Posterior vena cava (tissue), 2 donors: ENCODE data around the gene WDR4. TPM values are rescaled to one million over a fixed set of nuclear protein-coding genes. Genes with fewer than 3 reads are reported as not detected.
A peak's percentile ranks its signal among the peaks of the same experiment; 100 is the strongest.
"Not testable (repeated sequence)": the region's sequence is repeated elsewhere in the genome, so short reads cannot be mapped to it uniquely, and the experiment has no call there.

Source experiments
- DNase-seq: peaks from one replicate; pipeline ENCODE4 v3.0.0-alpha.2; 2020; ENCODE audit warnings: low spot score
- intact Hi-C, 2 donors: fragments of 100-400 bp; cut with DNase I; formaldehyde crosslinking; loops; one replicate each; pipeline versions ENCODE4 v1.14.1 to v1.14.2; 2022 to 2023
- long read RNA-seq, 2 donors: library from polyadenylated mRNA; unstranded; transcript quantifications; one replicate each; pipeline ENCODE4 v2.0.0, GENCODE V29; 2020 to 2021
- total RNA-seq, 2 donors: library from RNA; stranded (reverse); fragmentation: NEBNext Ultra II Directional; extraction: Animal tissue kit (Norgen Biotek cat#: 25700); gene quantifications; one replicate each; pipeline ENCODE4 v1.2.1, GENCODE V29; 2021
- donor health status: DM: yes; HTN: yes; CAD: no.
- donor health status: DM: yes; HTN: yes; CAD: no.

Gene WDR4, protein sequence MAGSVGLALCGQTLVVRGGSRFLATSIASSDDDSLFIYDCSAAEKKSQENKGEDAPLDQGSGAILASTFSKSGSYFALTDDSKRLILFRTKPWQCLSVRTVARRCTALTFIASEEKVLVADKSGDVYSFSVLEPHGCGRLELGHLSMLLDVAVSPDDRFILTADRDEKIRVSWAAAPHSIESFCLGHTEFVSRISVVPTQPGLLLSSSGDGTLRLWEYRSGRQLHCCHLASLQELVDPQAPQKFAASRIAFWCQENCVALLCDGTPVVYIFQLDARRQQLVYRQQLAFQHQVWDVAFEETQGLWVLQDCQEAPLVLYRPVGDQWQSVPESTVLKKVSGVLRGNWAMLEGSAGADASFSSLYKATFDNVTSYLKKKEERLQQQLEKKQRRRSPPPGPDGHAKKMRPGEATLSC
- 10 to 100 TPM; 12.1 to 13.4 TPM for total RNA-seq
- long read RNA-seq, donor 1, partial matches to known transcripts = 1 of 11 reads
- long read RNA-seq, donor 1, other reads (novel, unspliced or antisense) = 6 of 11 reads
- long read RNA-seq, donor 2, transcript WDR4-202 (11 exons, 2,122 nt) = minor isoform, 6 of 38 reads
- long read RNA-seq, donor 2, transcript WDR4-201 (12 exons, 1,471 nt) = major isoform, 16 of 38 reads
- long read RNA-seq, donor 2, partial matches to known transcripts = 5 of 38 reads
- long read RNA-seq, donor 2, other reads (novel, unspliced or antisense) = 11 of 38 reads

DNA sequence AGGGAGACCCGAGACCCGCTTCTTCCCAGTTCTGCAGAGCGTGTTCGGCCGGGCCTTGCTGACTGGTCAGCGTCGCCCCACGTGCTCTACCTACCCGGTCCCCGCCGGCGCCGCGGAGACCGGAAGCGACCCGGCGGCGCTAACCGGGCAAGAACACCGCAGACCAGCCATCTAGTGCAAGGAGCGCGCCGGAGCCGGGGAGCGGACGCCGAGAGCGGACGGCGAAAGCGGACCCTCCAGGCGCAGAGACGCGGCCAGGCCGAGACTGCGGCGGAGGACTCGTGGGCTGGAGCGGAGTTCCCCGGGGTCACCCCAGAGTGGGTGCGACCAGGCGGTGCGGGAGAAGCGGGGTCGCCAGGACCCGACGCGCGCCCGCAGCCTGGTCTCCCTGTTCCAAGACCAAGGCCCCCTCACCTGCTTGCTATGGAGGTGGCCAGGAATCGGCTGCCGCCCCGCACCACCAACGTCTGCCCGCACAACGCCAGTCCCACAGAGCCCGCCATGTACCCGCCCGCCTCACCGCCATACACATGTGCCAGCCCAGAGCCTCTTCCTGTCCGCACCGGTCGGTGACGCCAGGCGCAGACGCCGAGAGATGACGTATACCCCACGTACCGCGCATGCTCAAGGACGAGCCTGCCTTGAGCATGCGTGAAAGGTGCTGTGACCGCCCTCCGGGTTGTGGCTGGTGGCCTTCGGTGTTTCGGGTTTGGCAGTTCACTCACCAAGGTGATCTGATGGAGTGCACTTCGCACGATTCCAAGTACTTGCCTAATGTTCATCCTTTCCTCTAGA lies at the start of gene WDR4:
WDR4 (minus strand) TSS at position 547 of the 795 bp plus-strand sequence; CDS start at position 503, 44 bp downstream.
- intact Hi-C loops = no loop called here
- peak; percentile 99 for DNase-seq

DNA sequence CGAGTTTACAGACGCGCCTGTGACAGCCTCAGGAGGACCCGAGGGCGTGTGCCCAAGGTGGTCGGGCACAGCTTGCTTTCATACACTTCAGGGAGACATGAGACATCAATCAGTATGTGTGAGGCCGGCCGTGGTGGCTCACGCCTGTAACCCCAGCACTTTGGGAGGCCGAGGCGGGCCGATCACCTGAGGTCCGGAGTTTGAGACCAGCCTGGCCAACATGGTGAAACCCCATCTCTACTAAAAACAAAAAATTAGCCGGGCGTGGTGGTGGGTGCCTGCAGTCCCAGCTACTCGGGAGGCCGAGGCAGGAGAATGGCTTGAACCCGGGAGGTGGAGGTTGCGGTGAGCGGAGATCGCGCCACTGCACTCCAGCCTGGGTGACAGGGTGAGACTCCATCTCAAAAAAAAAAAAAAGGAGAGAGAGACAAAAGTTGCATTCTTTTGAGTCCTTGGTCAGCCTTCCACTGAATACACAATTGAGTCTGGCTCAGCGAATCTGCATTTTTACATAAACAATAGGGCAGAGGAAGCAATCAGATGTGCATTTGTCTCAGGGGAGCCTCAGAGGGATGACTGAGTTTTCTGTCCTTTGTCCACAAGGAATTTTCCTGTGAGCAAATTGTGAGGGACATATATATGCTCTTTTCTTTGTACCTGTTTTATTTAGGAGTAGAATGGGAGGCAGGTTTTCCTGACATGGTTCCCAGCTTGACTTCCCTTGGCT lies 48.3 kb upstream of the WDR4 start:
- DNase-seq = peak; percentile 72

DNA sequence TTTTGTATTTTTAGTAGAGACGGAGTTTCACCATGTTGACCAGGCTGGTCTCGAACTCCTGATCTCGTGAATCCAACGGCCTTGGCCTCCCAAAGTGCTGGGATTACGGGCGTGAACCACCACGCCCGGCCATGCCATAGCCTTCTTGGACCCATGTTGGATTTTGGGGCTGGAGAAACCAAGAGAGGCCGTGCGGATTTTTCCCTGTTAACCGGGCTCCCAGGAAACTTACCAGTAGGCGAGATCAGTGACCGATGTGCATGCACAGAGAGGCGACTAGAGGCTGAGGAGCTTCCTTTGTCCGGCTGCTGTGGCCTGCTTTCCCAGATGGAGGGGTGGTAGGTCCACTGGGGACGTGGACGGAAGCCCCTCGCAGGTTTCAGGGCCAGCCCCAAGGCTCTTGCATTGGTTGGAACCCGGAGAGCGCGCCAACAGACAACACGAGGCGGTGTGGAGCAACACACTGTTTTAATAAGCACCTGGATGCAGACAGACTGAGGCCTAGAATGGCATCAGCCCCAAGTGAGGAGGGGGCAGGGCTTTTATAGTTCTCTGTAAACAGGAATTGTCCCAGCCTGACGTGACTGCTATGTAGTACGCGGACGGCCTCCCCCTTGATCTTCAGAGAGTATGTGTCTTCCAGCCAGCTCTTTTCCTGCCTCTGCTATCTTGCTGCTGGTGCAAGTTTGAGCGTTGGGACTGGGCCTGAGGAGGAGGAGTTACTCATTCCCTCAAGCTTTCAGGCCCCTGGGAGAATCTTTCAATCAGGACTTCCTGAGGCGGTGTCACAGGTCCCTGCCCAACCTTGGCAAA lies 46.0 kb upstream of the WDR4 start, which contains the start of gene ERVH48-1:
ERVH48-1 (minus strand) TSS at position 517 of the 813 bp plus-strand sequence. CDS start 6,624 bp downstream, outside the sequence.
- intact Hi-C loops = no loop called here
- DNase-seq = peak; percentile 56

More for the DNA sequence above, 48.3 kb upstream of the WDR4 start:
- intact Hi-C loops = not testable (repeated sequence)

DNA sequence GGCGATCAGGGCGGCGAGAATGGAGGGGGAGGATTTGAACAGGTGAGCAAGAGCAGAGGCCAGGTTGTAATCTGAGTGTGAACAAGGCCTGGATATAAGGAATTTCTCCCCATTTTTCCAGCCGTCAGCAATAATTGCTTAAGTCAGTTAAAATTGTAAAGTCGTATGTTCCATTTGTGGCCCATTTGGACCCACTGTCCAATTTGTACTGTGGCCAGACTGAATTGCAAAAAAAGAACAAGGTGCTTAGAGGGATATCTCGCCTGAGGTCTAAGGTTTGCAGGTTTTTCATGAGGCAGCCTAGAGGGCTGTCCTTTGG lies 45.1 kb upstream of the WDR4 start:
- DNase-seq = no peak
- intact Hi-C loops = no loop called here

DNA sequence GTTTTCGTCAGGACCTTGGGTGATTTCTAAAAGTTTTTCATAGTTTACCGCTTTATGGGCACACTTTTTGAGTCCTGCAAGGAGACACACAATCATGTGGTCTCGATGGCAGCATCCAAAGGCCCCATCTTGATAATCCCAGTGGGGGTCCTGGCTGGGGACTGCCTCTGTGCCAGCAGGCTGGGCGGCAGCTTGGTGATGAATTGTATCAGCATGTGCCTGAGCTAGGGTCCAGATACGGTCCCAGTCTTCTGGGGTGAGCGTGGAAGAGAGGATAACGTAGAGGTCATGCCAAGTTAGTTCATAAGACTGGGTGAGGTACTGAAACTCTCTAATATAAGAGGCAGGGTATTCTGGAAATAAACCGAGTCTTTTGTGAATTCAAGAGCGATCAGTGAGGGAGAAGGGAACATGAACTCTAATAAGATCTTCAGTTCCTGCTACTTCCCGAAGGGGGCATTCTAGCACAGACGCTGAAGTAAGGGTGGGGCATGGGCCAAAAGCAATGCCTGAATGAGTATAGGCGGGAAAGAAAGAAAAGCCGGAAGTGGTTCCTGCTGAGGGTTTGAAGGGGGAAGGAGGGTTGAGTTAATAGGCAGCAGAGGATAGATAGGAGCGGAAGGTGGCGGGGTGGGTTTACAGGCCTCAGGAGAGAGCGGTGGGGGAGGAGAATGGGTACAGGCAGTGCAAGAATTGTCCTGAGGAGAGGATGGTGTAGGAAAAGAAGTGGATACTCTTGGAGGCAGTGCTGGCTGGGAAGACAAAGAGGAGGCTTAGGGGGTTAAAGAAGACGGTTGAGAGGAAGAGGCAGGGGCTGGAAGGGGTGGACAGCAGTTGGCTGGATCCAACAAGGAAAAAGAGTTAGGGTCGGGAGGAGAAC lies 44.5 kb upstream of the WDR4 start:
- no peak for DNase-seq
- intact Hi-C loops = no loop called here

DNA sequence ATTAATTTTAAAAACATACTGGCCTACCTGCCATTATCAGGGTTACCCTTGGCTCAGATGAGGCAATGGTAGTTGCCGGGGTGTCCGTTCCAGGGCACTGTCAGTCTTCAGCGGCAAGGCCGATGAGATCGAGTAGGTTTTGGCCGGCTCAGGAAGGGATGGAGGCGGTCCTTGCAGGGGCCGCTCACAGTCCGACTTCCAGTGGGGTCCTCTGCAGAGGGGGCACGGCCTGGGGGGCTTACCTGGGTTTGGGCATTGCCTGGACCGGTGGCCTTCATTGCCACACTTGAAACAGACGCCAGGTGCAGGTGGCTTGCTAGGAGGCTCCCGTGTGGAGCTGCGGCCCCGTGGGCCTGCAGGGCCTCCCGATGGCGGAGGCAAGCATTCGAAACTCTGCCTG lies 43.6 kb upstream of the WDR4 start:
- intact Hi-C loops = no loop called here
- no peak for DNase-seq

DNA sequence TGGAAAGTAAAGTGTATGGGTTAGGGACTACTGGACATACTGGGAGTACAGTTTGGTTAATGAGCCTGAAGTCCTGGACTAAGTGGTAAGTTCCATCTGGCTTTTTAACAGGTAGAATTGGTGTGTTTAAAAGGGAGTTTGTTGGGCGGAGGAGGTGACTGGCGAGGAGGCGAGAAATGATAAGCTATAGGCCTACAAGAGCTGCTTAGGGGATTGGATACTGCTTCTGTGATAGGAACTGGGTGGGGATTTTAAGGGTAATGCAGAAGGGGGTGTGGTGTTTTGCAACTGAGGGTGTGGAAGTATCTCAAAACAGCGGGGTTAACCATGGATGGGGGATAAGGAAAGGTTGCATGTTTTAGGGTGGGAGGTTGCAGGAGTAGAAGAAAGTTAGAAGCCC lies 42.6 kb upstream of the WDR4 start:
- intact Hi-C loops = no loop called here
- DNase-seq = no peak

DNA sequence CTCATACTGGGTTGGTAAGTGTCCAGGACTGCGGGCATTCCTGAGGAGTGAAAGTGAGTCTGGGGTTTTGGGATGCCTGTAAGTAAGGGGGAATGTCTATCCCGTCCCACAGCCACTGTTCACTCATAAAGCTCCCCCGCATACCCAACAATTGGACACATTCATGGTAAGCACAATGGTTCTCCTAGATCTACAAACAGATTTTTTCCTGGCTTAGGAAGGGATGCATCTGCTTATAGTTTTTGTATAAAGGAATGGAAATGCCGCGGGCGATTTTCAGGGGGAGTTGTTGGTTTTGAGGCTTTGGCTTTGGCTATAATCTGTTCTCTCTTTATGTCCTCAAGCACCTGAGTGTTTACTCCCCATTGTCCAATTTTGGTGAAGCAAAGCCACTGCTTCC lies 39.0 kb upstream of the WDR4 start:
- intact Hi-C loops = no loop called here
- DNase-seq = no peak

DNA sequence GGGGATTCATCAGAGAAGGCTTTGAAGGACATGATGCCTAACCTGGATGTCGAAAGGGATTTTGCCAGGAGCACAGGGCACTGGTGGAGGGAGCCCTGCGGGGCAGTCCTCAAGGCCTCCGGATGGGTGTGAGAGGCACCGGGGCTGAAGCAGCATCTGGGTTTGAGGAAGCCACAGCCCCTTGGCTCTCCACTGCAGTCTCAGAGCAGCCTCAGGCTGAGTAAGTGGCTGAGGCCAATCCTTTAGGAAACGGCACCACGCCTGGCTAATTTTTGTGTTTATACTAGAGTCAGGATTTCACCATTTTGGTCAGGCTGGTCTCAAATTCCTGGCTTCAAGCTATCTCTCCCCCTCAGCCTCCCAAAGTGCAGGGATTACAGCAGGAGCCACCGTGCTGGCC lies 34.1 kb upstream of the WDR4 start:
- intact Hi-C loops = no loop called here

DNA sequence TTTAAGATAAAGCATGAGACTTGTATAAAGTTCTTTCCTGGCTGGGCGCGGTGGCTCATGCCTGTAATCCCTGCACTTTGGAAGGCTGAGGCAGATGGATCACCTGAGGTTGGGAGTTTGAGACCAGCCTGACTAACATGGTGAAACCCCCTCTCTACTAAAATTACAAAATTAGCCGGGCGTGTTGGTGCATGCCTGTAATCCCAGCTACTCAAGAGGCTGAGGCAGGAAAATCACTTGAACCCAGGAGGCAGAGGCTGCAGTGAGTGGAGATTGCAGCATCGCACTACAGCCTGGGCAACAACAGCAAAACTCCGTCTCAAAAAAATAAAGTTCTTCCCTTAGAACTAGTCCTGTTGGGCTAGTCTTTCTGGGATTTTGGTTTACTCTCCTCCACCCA lies 32.6 kb upstream of the WDR4 start:
- intact Hi-C loops, DNase-seq: not testable (repeated sequence)

More for the DNA sequence above, 34.1 kb upstream of the WDR4 start:
- DNase-seq = no peak

DNA sequence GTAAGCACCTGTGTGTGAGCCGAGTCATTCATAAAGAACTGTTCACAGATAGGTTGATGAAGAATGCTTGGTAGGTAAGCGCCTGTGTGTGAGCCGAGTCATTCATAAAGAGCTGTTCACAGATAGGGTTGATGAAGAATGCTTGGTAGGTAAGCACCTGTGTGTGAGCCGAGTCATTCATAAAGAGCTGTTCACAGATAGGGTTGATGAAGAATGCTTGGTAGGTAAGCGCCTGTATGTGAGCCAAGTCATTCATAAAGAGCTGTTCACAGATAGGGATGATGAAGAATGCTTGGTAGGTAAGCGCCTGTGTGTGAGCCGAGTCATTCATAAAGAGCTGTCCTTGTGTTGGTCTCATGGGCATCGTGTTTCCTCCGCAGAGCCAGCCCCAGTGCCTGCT lies 29.1 kb upstream of the WDR4 start:
- DNase-seq, intact Hi-C loops: not testable (repeated sequence)

DNA sequence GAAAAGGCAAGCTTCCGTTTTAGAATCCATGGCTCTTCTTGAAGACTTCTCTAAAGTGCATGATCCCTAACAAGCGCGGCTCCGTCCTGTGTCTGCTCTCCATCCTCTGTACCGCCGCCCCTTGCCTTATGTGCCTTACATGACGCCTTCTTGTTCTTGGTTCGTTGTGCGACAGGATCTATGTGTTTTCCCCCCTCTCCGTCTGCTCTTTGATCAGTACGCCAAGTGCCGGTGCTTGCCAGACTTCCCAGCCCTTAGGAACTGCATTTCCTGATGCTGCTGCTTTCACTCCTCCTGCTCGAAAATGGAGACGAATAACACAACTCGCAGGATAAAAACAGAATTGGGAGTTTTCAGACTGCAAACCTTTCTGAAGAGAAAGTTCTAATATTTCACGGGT lies 26.9 kb upstream of the WDR4 start:
- intact Hi-C loops = no loop called here
- DNase-seq = no peak

DNA sequence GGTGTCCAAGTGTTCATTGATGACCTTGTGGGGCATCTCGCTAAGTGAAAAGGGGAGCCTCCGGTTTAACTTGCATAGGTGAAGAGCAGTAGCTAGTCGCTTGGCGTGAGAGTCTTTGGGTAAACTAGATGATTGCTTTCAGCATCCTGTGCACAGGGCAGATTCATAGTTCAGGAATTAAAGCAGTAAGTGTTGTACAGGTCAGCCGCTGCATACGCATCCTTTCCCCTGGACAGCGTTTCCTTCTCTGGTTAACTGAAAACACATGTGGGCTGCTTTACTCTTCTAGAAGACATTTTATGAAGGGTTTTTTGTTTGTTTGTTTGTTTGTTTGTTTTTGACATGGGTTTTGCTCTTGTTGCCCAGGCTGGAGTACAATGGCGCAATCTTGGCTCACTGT lies 25.9 kb upstream of the WDR4 start:
- DNase-seq = no peak
- intact Hi-C loops = no loop called here

DNA sequence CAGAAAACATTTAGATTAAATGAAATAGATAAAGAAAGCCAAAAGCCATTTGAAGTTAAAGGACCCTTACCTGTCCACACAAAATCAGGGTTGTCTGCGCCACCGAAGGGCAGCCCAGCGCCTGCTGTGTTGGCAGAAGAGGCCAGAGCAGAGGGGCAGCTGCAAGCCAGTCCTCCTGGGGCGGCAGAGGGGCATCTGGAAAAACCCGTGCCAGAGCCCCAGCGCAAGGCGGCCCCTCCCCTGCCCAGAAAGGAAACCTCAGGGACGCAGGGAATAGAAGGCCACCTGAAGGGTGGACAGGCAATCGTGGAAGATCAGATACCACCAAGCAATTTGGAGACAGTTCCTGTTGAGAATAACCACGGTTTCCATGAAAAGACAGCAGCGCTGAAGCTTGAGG lies 24.5 kb upstream of the WDR4 start:
- intact Hi-C loops = no loop called here
- DNase-seq = no peak

DNA sequence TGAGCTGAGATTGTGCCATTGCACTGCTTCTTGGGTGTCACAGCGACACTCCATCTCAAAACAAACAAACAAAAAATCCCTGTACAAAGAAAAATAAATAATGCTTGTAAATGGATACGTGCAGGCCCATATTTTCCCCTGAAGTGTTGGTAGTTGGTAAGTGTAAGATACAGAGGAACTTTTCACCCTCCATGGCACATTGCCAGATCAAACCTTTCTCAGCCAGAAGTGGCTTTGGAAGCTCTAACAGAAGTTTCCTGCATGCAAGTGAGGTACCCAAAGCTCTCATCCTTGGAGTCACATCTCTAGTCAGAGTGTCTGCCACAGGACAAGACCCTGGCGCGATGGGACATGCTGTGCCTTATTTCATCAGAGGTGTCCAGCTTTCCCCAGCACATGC lies 21.1 kb upstream of the WDR4 start:
- no peak for DNase-seq
- intact Hi-C loops = no loop called here

DNA sequence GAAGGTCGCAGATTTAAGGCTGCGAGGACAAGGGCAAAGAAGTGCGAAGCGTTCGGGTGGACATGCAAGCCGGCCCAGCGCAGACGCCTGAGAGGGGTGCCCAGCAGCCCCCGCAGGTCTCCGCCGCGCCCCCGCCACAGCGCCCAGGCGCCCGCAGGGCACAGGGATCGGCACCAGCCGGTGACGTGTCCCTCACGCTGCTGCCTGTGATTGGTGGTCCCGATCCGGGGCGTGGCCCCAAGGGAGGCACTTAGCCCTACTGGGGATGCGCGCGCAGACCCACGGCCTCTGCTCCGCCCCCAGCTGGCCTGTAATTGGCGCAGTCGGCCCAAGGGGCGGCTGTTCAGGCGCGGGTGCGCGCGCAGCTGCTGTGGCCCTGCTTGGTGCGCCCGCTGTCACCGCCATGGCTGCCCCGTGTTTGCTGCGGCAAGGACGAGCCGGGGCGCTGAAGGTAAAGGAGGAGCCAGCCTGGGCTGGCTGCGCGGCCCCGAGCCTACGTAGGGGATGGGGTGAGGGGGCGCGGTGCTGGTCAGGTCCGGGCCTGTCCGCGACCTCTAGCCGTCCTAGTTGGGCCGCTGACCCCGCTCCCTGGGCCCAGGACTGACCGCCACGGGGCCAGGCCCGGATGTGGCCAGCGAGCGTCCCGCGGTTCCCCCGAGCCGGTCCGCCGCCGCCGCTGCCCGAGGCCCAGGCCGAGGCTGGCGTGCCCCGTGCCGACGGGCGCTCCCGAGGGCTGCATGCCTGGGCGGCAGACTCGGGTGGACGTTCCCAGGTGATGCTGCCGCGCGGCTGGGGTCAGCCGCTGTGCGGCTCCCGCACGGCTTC lies 13.8 kb upstream of the WDR4 start, which contains the start of gene NDUFV3:
NDUFV3 (plus strand) TSS at position 379 of the 825 bp plus-strand sequence; CDS start at position 404, 25 bp downstream.
- intact Hi-C loops = no loop called here
- peak; percentile 100 for DNase-seq

DNA sequence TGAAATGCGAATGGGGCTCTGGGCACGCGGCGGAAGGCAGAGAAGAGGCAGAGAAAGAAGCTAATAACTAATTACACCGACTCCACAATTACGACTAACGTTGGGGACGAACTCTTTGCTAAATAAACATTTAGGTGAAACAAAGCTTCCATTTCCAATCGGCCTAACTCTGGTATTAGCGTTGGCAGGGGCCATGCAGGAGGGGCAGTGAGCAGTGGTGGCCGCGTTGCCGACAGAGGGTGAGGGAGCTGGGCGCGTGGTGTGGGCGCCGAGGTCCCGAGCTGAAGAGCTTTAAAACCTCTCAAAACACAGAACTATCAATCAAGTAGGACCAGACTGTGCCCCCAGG lies 13.2 kb upstream of the WDR4 start:
- intact Hi-C loops = no loop called here
- DNase-seq = no peak
